H9 (cell line): ENCODE data around the gene ODC1. TPM values are rescaled to one million over a fixed set of nuclear protein-coding genes. Genes with fewer than 3 reads are reported as not detected.
"Not testable (repeated sequence)": the region's sequence is repeated elsewhere in the genome, so short reads cannot be mapped to it uniquely, and the experiment has no call there.

Experiments
- DNase-seq: peaks from one replicate; pipeline ENCODE4 v3.0.0-alpha.2; 2017
- H2AFZ ChIP-seq: one replicate; pipeline ENCODE4 v1.6.1; 2013; ENCODE audit warnings: mild to moderate bottlenecking, low read length, control low read depth, moderate library complexity
- H2AK5ac ChIP-seq: 2 replicates; pipeline ENCODE4 v1.6.1; 2013; ENCODE audit warnings: low read length, control low read depth, mixed read lengths; ENCODE audit not compliant: insufficient read length
- H2BK120ac ChIP-seq: one replicate; pipeline ENCODE4 v1.6.1; 2013; ENCODE audit warnings: low read depth, mild to moderate bottlenecking, low read length, control low read depth, inconsistent platforms; ENCODE audit not compliant: poor library complexity, severe bottlenecking
- H2BK12ac ChIP-seq: 2 replicates; pipeline ENCODE4 v1.6.1; 2013; ENCODE audit warnings: low read length, control low read depth, mixed read lengths, low read depth; ENCODE audit not compliant: insufficient read length
- H2BK15ac ChIP-seq: 2 replicates; pipeline ENCODE4 v1.6.1; 2013; ENCODE audit warnings: low read depth, low read length, control low read depth
- H2BK20ac ChIP-seq: one replicate; pipeline ENCODE4 v1.6.1; 2013; ENCODE audit warnings: low read depth, mild to moderate bottlenecking, low read length, control low read depth, inconsistent platforms; ENCODE audit not compliant: poor library complexity, severe bottlenecking
- H2BK5ac ChIP-seq: 2 replicates; pipeline ENCODE4 v1.6.1; 2013; ENCODE audit warnings: low read length, control low read depth, mixed read lengths; ENCODE audit not compliant: insufficient read length
- H3K14ac ChIP-seq: 2 replicates; pipeline ENCODE4 v1.6.1; 2013; ENCODE audit warnings: low read length, control low read depth; ENCODE audit not compliant: insufficient read depth
- H3K18ac ChIP-seq: 2 replicates; pipeline ENCODE4 v1.6.1; 2013; ENCODE audit warnings: low read depth, mild to moderate bottlenecking, mixed read lengths, low read length, control low read depth; ENCODE audit not compliant: insufficient read length
- H3K23ac ChIP-seq: 2 replicates; pipeline ENCODE4 v1.6.1; 2013; ENCODE audit warnings: low read length, control low read depth, mixed read lengths, low read depth; ENCODE audit not compliant: insufficient read length
- H3K23me2 ChIP-seq: 2 replicates; pipeline ENCODE4 v1.6.1; 2013; ENCODE audit warnings: low read depth, mild to moderate bottlenecking, mixed read lengths, low read length, control low read depth; ENCODE audit not compliant: insufficient read length, poor library complexity, severe bottlenecking
- H3K27ac ChIP-seq: 2 replicates; pipeline ENCODE4 v1.5.1; 2013; ENCODE audit warnings: low read length, control low read depth, mixed read lengths, low read depth; ENCODE audit not compliant: insufficient read length
- H3K27me3 ChIP-seq: 2 replicates; pipeline ENCODE4 v1.6.1; 2013; ENCODE audit warnings: low read length, control low read depth, inconsistent platforms; ENCODE audit not compliant: insufficient read depth
- H3K4ac ChIP-seq: 2 replicates; pipeline ENCODE4 v1.6.1; 2013; ENCODE audit warnings: low read depth, mild to moderate bottlenecking, control low read depth, inconsistent platforms, low read length, moderate library complexity
- H3K4me1 ChIP-seq: 2 replicates; pipeline ENCODE4 v1.6.1; 2013; ENCODE audit warnings: low read length, control low read depth, inconsistent platforms; ENCODE audit not compliant: insufficient read depth
- H3K4me2 ChIP-seq: 2 replicates; pipeline ENCODE4 v1.6.1; 2013; ENCODE audit warnings: low read length, control low read depth, mixed read lengths; ENCODE audit not compliant: insufficient read length, insufficient read depth
- H3K56ac ChIP-seq: 2 replicates; pipeline ENCODE4 v1.6.1; 2013; ENCODE audit warnings: low read depth, mild to moderate bottlenecking, mixed read lengths, low read length, control low read depth; ENCODE audit not compliant: insufficient read length
- H3K79me1 ChIP-seq: 2 replicates; pipeline ENCODE4 v1.6.1; 2013; ENCODE audit warnings: low read depth, mild to moderate bottlenecking, moderate library complexity, low read length, control low read depth, inconsistent platforms; ENCODE audit not compliant: insufficient read depth, poor library complexity, severe bottlenecking
- H3K79me2 ChIP-seq: 2 replicates; pipeline ENCODE4 v1.6.1; 2013; ENCODE audit warnings: low read length, control low read depth, inconsistent platforms; ENCODE audit not compliant: insufficient read depth
- H3K9ac ChIP-seq: 2 replicates; pipeline ENCODE4 v1.6.1; 2013; ENCODE audit warnings: low read length, control low read depth, mixed read lengths; ENCODE audit not compliant: insufficient read length; ENCODE audit errors: extremely low read depth
- H3K9me3 ChIP-seq: one replicate; pipeline ENCODE4 v1.6.1; 2013; ENCODE audit warnings: low read depth, low read length, inconsistent platforms; ENCODE audit not compliant: control insufficient read depth
- H3T11ph ChIP-seq: one replicate; pipeline ENCODE4 v1.6.1; 2013; ENCODE audit warnings: mild to moderate bottlenecking, low read length, control low read depth, inconsistent platforms
- H4K20me1 ChIP-seq: one replicate; pipeline ENCODE4 v1.6.1; 2013; ENCODE audit not compliant: control insufficient read depth, insufficient read length, insufficient read depth
- H4K5ac ChIP-seq: 2 replicates; pipeline ENCODE4 v1.6.1; 2013; ENCODE audit warnings: low read depth, mild to moderate bottlenecking, mixed read lengths, low read length, control low read depth; ENCODE audit not compliant: insufficient read length
- H4K8ac ChIP-seq: replicated peaks from 2 replicates; pipeline ENCODE4 v1.6.1; 2013; ENCODE audit warnings: low read length, control low read depth, mixed read lengths, low read depth; ENCODE audit not compliant: insufficient read length
- H4K91ac ChIP-seq: 2 replicates; pipeline ENCODE4 v1.6.1; 2013; ENCODE audit warnings: low read depth, mild to moderate bottlenecking, moderate library complexity, mixed read lengths, low read length, control low read depth; ENCODE audit not compliant: insufficient read length
- H3K27ac Mint-ChIP-seq, 3 experiments: 2 replicates in 2 of 3; 3 replicates in 1 of 3; pipeline ENCODE4 v1.8.0; 2020 to 2021; ENCODE audit warnings: mixed read lengths in 3 of 3, mild to moderate bottlenecking in 1 of 3, moderate library complexity in 1 of 3
- H3K27me3 Mint-ChIP-seq: 2 replicates; pipeline ENCODE4 v1.8.0; 2021; ENCODE audit warnings: low read depth, mild to moderate bottlenecking, moderate library complexity, mixed read lengths
- H3K36me3 Mint-ChIP-seq, 3 experiments: 2 replicates in 2 of 3; 3 replicates in 1 of 3; pipeline ENCODE4 v1.8.0; 2020 to 2021; ENCODE audit warnings: low read depth in 3 of 3, mixed read lengths in 3 of 3; ENCODE audit not compliant: insufficient read depth in 1 of 3
- H3K4me1 Mint-ChIP-seq, 2 experiments: 2 replicates each; pipeline ENCODE4 v1.8.0; 2020; ENCODE audit warnings: mixed read lengths in 2 of 2
- H3K4me3 Mint-ChIP-seq, 2 experiments: 2 replicates in 1 of 2; 3 replicates in 1 of 2; pipeline ENCODE4 v1.8.0; 2020 to 2021; ENCODE audit warnings: mild to moderate bottlenecking in 2 of 2, mixed read lengths in 2 of 2, moderate library complexity in 1 of 2
- H3K9me3 Mint-ChIP-seq, 2 experiments: 2 replicates in 1 of 2; 3 replicates in 1 of 2; pipeline ENCODE4 v1.8.0; 2020; ENCODE audit warnings: mild to moderate bottlenecking in 2 of 2, mixed read lengths in 2 of 2, moderate library complexity in 1 of 2
- CTCF ChIP-seq: fragments of 200-600 bp; sonication (generic); conservative IDR thresholded peaks from 3 replicates; pipeline ENCODE4 v1.8.0; 2021; ENCODE audit warnings: antibody characterized with exemption, mild to moderate bottlenecking
- WGBS: extraction: QIAGEN DNeasy Blood & Tissue Kit; methylation state at CpG from one replicate; pipeline ENCODE4 v1.1.7; 2013; ENCODE audit warnings: missing lambda C conversion rate, low lambda C conversion rate, mixed read lengths; ENCODE audit not compliant: insufficient read length; ENCODE audit errors: extremely low coverage; 5-methylcytosine and 5-hydroxymethylcytosine counted together
- total RNA-seq: library from RNA; stranded (reverse); gene quantifications from 2 replicates; pipeline ENCODE4 v1.2.1, GENCODE V29; 2021

The ODC1 gene
- total RNA-seq, 1 experiment from 2014 or later = 48.3 TPM

- Histone ChIP-seq H2AFZ (no peak overlapping the region), H3K18ac (no peak overlapping the region), H3K9me3 (no peaks in the 10 kb centered on the region), H4K5ac (no peak overlapping the region), H2BK20ac (no peak overlapping the region), H2AK5ac (no peak overlapping the region), H2BK15ac (no peak overlapping the region), H3K56ac (no peak overlapping the region), H3T11ph (no peak overlapping the region), H3K4ac (no peak overlapping the region), H3K27ac (no peak overlapping the region), H4K8ac (no peak overlapping the region), H4K91ac (no peak overlapping the region), H3K14ac (no peak overlapping the region), H2BK120ac (no peak overlapping the region), H4K20me1 (no peaks in the 10 kb centered on the region), H3K9ac (no peak overlapping the region), H3K4me1 (no peaks in the 10 kb centered on the region), H3K23ac (no peak overlapping the region), H3K27me3 (peaks cover 3% of the 10 kb centered on the region; the same call in 1 of the 2 replicates), H2BK12ac (no peak overlapping the region), H3K79me1 (no peaks in the 10 kb centered on the region), H3K23me2 (peaks cover 8% of the 10 kb centered on the region), H2BK5ac (no peak overlapping the region), H3K4me2 (no peak overlapping the region), H3K79me2 (peaks cover 4% of the 10 kb centered on the region; the same call in 1 of the 2 replicates)
- DNase-seq = no peak
- no peak for TF ChIP-seq CTCF
- Mint-ChIP-seq H3K4me1 (peaks cover 7 to 10% of the 10 kb centered on the region in 2 experiments), H3K9me3 (no peaks in the 10 kb centered on the region), H3K27ac (no peak overlapping the region), H3K36me3 (peaks cover 39 to 52% (median 49%) of the 10 kb centered on the region in 3 experiments), H3K27me3 (peaks cover 16% of the 10 kb centered on the region), H3K4me3 (no peak overlapping the region)
- no CpG with 5 or more reads among the region's 5 CpGs for WGBS
These were observed 3.7 kb downstream of the ODC1 start for GRCh38 chr2:10444463-10444862.

- H4K91ac ChIP-seq, H3K14ac ChIP-seq, H3K4me1 Mint-ChIP-seq, H3K9ac ChIP-seq, H2BK20ac ChIP-seq, H3K4ac ChIP-seq, H4K8ac ChIP-seq, H2BK12ac ChIP-seq, H3K56ac ChIP-seq, H2BK5ac ChIP-seq, H3K27ac ChIP-seq, H2BK120ac ChIP-seq, H4K5ac ChIP-seq, H2AFZ ChIP-seq, H3K27me3 ChIP-seq, H2AK5ac ChIP-seq, H3K27me3 Mint-ChIP-seq, H3K4me1 ChIP-seq, DNase-seq, H3K79me2 ChIP-seq, H3K23me2 ChIP-seq, H3K18ac ChIP-seq, H3K4me2 ChIP-seq, H3K9me3 ChIP-seq, H3T11ph ChIP-seq, H3K79me1 ChIP-seq, H2BK15ac ChIP-seq, H3K9me3 Mint-ChIP-seq, H3K4me3 Mint-ChIP-seq, H3K27ac Mint-ChIP-seq, H4K20me1 ChIP-seq, H3K23ac ChIP-seq: not testable (repeated sequence)
- H3K36me3 Mint-ChIP-seq = peaks cover 39 to 52% (median 50%) of the 10 kb centered on the region in 3 experiments
- WGBS = no CpG with 5 or more reads among the region's 2 CpGs
These were observed 5.5 kb downstream of the ODC1 start for GRCh38 chr2:10442469-10443126.
